IMR-90 (cell line): ENCODE results near the gene OR51I2. TPM values are rescaled to one million over a fixed set of nuclear protein-coding genes. Genes with fewer than 3 reads are reported as not detected.

Source experiments
- ATAC-seq: fragments of 200-7000 bp; cut with Tn5 transposase; 2 replicates; pipeline ENCODE4 v1.9.1; 2020; ENCODE audit warnings: low read depth, mild to moderate bottlenecking, moderate library complexity
- BruUV-seq: library from RNA; stranded (reverse); fragments of 400-500 nt; replicated peaks from 2 replicates; lab custom pipeline; 2021; lab: Mats Ljungman, UMichigan
- CTCF ChIA-PET: fragments of 300-600 bp; formaldehyde crosslinking; extraction: SDS; loops from one replicate; lab custom pipeline; 2021; ENCODE audit warnings: antibody characterized with exemption; lab: Yijun Ruan, JAX
- POLR2A ChIA-PET: fragments of 300-600 bp; sonication (Branson Sonifier 250); formaldehyde crosslinking; loops from one replicate; lab custom pipeline; 2022; ENCODE audit warnings: antibody characterized with exemption; ENCODE audit not compliant: unreplicated experiment; lab: Charles Lee
- DNase-seq: peaks from one replicate; pipeline ENCODE4 v3.0.0; 2013
- H2AFZ ChIP-seq: replicated peaks from 2 replicates; pipeline ENCODE3; 2013; ENCODE audit warnings: low read length, mild to moderate bottlenecking; ENCODE audit not compliant: poor library complexity
- H2AK5ac ChIP-seq: 2 replicates; pipeline ENCODE4 v1.6.1; 2013; ENCODE audit warnings: low read depth, low read length, inconsistent platforms
- H2AK9ac ChIP-seq: replicated peaks from 2 replicates; pipeline ENCODE3; 2013; ENCODE audit warnings: mild to moderate bottlenecking, low read depth, low read length, moderate library complexity; ENCODE audit not compliant: poor library complexity
- H2BK120ac ChIP-seq: 2 replicates; pipeline ENCODE4 v1.6.1; 2013; ENCODE audit warnings: low read depth, low read length, inconsistent platforms
- H2BK15ac ChIP-seq: 3 replicates; pipeline ENCODE4 v1.6.1; 2013; ENCODE audit warnings: low read depth, low read length, inconsistent platforms
- H2BK20ac ChIP-seq: 2 replicates; pipeline ENCODE4 v1.6.1; 2013; ENCODE audit warnings: low read depth, mild to moderate bottlenecking, inconsistent platforms, low read length, moderate library complexity
- H2BK5ac ChIP-seq: 2 replicates; pipeline ENCODE4 v1.6.1; 2013; ENCODE audit warnings: mild to moderate bottlenecking, low read depth, low read length, inconsistent platforms; ENCODE audit not compliant: poor library complexity, severe bottlenecking
- H3K14ac ChIP-seq: replicated peaks from 2 replicates; pipeline ENCODE4 v1.6.1; 2013; ENCODE audit warnings: low read depth, low read length, inconsistent platforms
- H3K18ac ChIP-seq: 2 replicates; pipeline ENCODE4 v1.6.1; 2013; ENCODE audit warnings: low read depth, low read length, control low read depth
- H3K23ac ChIP-seq: 2 replicates; pipeline ENCODE4 v1.6.1; 2013; ENCODE audit warnings: low read depth, low read length, inconsistent platforms
- H3K27ac ChIP-seq: 2 replicates; pipeline ENCODE4 v1.5.1; 2013; ENCODE audit warnings: mild to moderate bottlenecking, control low read depth, low read length; ENCODE audit not compliant: insufficient read depth
- H3K27me3 ChIP-seq: 2 replicates; pipeline ENCODE4 v1.6.1; 2013; ENCODE audit warnings: low read length; ENCODE audit not compliant: control insufficient read depth, insufficient read depth
- H3K36me3 ChIP-seq: 2 replicates; pipeline ENCODE4 v1.6.1; 2013; ENCODE audit warnings: low read length, mixed read lengths; ENCODE audit not compliant: control insufficient read depth, insufficient read depth
- H3K4ac ChIP-seq: 2 replicates; pipeline ENCODE4 v1.6.1; 2013; ENCODE audit warnings: low read depth, low read length, inconsistent platforms
- H3K4me1 ChIP-seq: 2 replicates; pipeline ENCODE4 v1.6.1; 2013; ENCODE audit warnings: low read length, mixed read lengths; ENCODE audit not compliant: control insufficient read depth, insufficient read depth
- H3K4me2 ChIP-seq: 2 replicates; pipeline ENCODE4 v1.6.1; 2013; ENCODE audit warnings: low read depth, mild to moderate bottlenecking, control low read depth, low read length, moderate library complexity
- H3K4me3 ChIP-seq: 2 replicates; pipeline ENCODE4 v1.5.1; 2013; ENCODE audit warnings: low read depth, mild to moderate bottlenecking, control low read depth, low read length, moderate library complexity; ENCODE audit not compliant: insufficient read depth
- H3K56ac ChIP-seq: 2 replicates; pipeline ENCODE4 v1.6.1; 2013; ENCODE audit warnings: low read length, inconsistent platforms; ENCODE audit not compliant: insufficient read depth; ENCODE audit errors: extremely low read depth
- H3K79me1 ChIP-seq, 2 experiments: 2 replicates each; pipeline ENCODE4 v1.6.1; 2013; ENCODE audit warnings: low read length in 2 of 2, inconsistent platforms in 1 of 2, low read depth in 1 of 2
- H3K9ac ChIP-seq: 2 replicates; pipeline ENCODE4 v1.6.1; 2013; ENCODE audit warnings: low read depth, low read length, control low read depth
- H3K9me1 ChIP-seq: 2 replicates; pipeline ENCODE4 v1.6.1; 2013; ENCODE audit warnings: low read length, inconsistent platforms; ENCODE audit not compliant: insufficient read depth
- H3K9me3 ChIP-seq: 2 replicates; pipeline ENCODE4 v1.6.1; 2013; ENCODE audit warnings: low read length; ENCODE audit not compliant: control insufficient read depth, insufficient read depth
- H4K20me1 ChIP-seq: 2 replicates; pipeline ENCODE4 v1.6.1; 2013; ENCODE audit warnings: low read length, inconsistent platforms; ENCODE audit not compliant: insufficient read depth
- H4K5ac ChIP-seq: 2 replicates; pipeline ENCODE4 v1.6.1; 2013; ENCODE audit warnings: mild to moderate bottlenecking, low read depth, low read length, control low read depth
- H4K8ac ChIP-seq, 2 experiments: 2 replicates each; pipeline ENCODE4 v1.6.1; 2013; ENCODE audit warnings: low read depth in 2 of 2, low read length in 2 of 2, control low read depth in 1 of 2, inconsistent platforms in 1 of 2
- H4K91ac ChIP-seq: 2 replicates; pipeline ENCODE4 v1.6.1; 2013; ENCODE audit warnings: low read depth, low read length, inconsistent platforms; ENCODE audit not compliant: insufficient read depth
- CEBPB ChIP-seq: IDR thresholded peaks from 2 replicates; pipeline ENCODE4 v1.6.1; 2012; ENCODE audit warnings: low read depth, low read length, improper control_type of control experiment
- CHD1 ChIP-seq: IDR thresholded peaks from 2 replicates; pipeline ENCODE4 v1.6.1; 2012; ENCODE audit warnings: low read depth, low read length, improper control_type of control experiment
- FOS ChIP-seq: fragments of 150-350 bp; IDR thresholded peaks from 2 replicates; pipeline ENCODE4 v1.6.1; 2016; ENCODE audit warnings: low read depth, low read length
- MXI1 ChIP-seq: IDR thresholded peaks from 2 replicates; pipeline ENCODE4 v1.6.1; 2012; ENCODE audit warnings: low read depth, mild to moderate bottlenecking, low read length, moderate library complexity, borderline replicate concordance
- RCOR1 ChIP-seq: IDR thresholded peaks from 2 replicates; pipeline ENCODE4 v1.6.1; 2012; ENCODE audit warnings: mild to moderate bottlenecking, low read length, improper control_type of control experiment; ENCODE audit not compliant: insufficient replicate concordance
- WGBS, 2 experiments: methylation state at CpG; one replicate each; pipeline versions ENCODE4 v1.1.5 to v1.1.7; 2013; ENCODE audit warnings: missing lambda C conversion rate in 2 of 2; ENCODE audit not compliant: insufficient read length in 1 of 2; ENCODE audit errors: extremely low coverage in 2 of 2; 5-methylcytosine and 5-hydroxymethylcytosine counted together
- dilution Hi-C: fragments of 300-500 bp; cut with HindIII; formaldehyde crosslinking; loops from one replicate; pipeline ENCODE4 v1.14.3; 2018; ENCODE audit warnings: low sequenced_read_pairs; ENCODE audit not compliant: unreplicated experiment
- in situ Hi-C: fragments of 300-500 bp; cut with MboI; formaldehyde crosslinking; loops from 3 replicates; pipeline ENCODE4 v1.14.3; 2019; ENCODE audit warnings: low sequenced_read_pairs, inconsistent platforms, mixed read lengths
- intact Hi-C: fragments of 100-400 bp; cut with micrococcal nuclease; formaldehyde crosslinking; loops from 2 replicates; pipeline ENCODE4 v1.10.0; 2022
- polyA plus RNA-seq, 3 experiments: library from polyadenylated mRNA; depleted of rRNA; stranded (reverse); fragments of >200 nt; gene quantifications; 2 replicates each; pipeline ENCODE4 v1.2.3, GENCODE V29; 2012; ENCODE audit warnings: low replicate concordance in 1 of 3
- total RNA-seq: library from RNA; depleted of rRNA; stranded (reverse); fragments of >200 nt; gene quantifications from 2 replicates; pipeline ENCODE4 v1.2.3, GENCODE V29; 2012
- TF ChIP-seq, protein P1 (sequence below): fragments of 150-350 bp; IDR thresholded peaks from 2 replicates; pipeline ENCODE4 v1.6.1; 2016; ENCODE audit warnings: low read depth, mild to moderate bottlenecking, low read length, moderate library complexity, borderline replicate concordance

Gene OR51I2
- total and polyA plus RNA-seq, 2 of the 4 experiments (the other 2 are of a cell fraction), result not detected

DNA sequence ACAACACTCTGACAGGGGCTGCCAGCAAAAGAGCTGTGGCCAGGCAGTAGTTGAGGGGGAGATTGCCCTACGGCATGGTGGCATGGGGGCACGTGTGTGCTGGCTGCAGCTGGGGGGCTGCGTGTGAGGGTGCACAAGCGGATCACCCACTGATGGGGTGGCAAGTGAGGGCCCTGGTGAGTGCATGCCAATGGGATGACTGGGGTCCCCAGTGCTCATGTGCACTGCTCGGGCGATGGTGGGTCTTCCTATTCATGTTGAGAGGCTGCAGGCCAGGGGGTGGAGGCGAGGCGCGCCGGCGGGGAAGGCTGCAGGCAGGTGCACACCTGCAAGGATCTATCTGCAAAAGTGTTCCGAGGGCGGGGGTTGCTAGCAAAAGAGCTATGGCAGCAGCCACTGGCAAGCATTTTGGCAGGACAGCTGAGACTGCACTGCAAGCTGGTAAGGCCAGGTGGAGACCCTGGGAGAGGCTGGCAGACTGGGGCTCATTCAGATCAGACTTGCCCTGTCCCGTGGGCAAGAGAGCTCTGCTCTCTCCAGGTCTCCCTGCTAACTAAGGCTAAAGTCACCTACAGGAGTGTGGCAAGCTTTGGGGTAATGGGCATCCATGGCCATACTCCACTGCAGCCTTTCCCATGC, 12.0 kb downstream of the OR51I2 start:
- intact Hi-C loops (no loop called here), dilution Hi-C loops (no loop called here), in situ Hi-C loops (no loop called here)
- Histone ChIP-seq H2AFZ (no peak overlapping the region), H4K20me1 (no peaks in the 10 kb centered on the region), H3K9ac (no peak overlapping the region), H2AK5ac (no peak overlapping the region), H3K27me3 (no peaks in the 10 kb centered on the region), H2BK15ac (no peak overlapping the region), H3K9me1 (no peaks in the 10 kb centered on the region), H3K4me2 (no peak overlapping the region), H2BK120ac (no peak overlapping the region), H3K79me1 (no peaks in the 10 kb centered on the region), H3K23ac (no peak overlapping the region), H3K4me3 (no peak overlapping the region), H3K4ac (no peak overlapping the region), H3K36me3 (no peaks in the 10 kb centered on the region), H2AK9ac (no peak overlapping the region), H3K27ac (no peak overlapping the region), H3K56ac (no peak overlapping the region), H2BK20ac (no peak overlapping the region), H3K18ac (no peak overlapping the region), H4K8ac (no peak overlapping the region), H3K4me1 (no peaks in the 10 kb centered on the region), H3K14ac (no peak overlapping the region), H2BK5ac (no peak overlapping the region), H4K5ac (no peak overlapping the region), H3K9me3 (no peaks in the 10 kb centered on the region), H4K91ac (no peak overlapping the region)
- no TSS peak for BruUV-seq
- CTCF ChIA-PET, result no interaction called here
- ATAC-seq, result no peak
- 97% methylated on average over 5 of the region's 14 CpGs; no CpG with 5 or more reads in 1 of the 2 experiments for WGBS, 2 experiments
- POLR2A ChIA-PET, result no interaction called here
- no peak for DNase-seq
- TF ChIP-seq FOS (no peak), CEBPB (no peak), CHD1 (no peak), MXI1 (no peak), RCOR1 (no peak)
- TF ChIP-seq, protein P1, sequence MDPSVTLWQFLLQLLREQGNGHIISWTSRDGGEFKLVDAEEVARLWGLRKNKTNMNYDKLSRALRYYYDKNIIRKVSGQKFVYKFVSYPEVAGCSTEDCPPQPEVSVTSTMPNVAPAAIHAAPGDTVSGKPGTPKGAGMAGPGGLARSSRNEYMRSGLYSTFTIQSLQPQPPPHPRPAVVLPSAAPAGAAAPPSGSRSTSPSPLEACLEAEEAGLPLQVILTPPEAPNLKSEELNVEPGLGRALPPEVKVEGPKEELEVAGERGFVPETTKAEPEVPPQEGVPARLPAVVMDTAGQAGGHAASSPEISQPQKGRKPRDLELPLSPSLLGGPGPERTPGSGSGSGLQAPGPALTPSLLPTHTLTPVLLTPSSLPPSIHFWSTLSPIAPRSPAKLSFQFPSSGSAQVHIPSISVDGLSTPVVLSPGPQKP, result no peak
